Chondrocyte (in vitro differentiated cells): ENCODE measurements around the gene CEACAM6. TPM values are rescaled to one million over a fixed set of nuclear protein-coding genes. Genes with fewer than 3 reads are reported as not detected.

Experiments
- DNase-seq: peaks from one replicate; pipeline ENCODE4 v3.0.0; 2021; ENCODE audit warnings: mixed read lengths, low spot score
- H3K27ac Mint-ChIP-seq: one replicate; pipeline ENCODE4 v1.8.0; 2021; ENCODE audit warnings: mild to moderate bottlenecking, moderate library complexity, mixed read lengths; ENCODE audit not compliant: unreplicated experiment
- H3K27me3 Mint-ChIP-seq: 2 replicates; pipeline ENCODE4 v1.8.0; 2021; ENCODE audit warnings: low read depth, mixed read lengths
- H3K36me3 Mint-ChIP-seq: 2 replicates; pipeline ENCODE4 v1.8.0; 2021; ENCODE audit warnings: low read depth, mixed read lengths
- H3K4me1 Mint-ChIP-seq: 2 replicates; pipeline ENCODE4 v1.8.0; 2021; ENCODE audit warnings: low read depth, mild to moderate bottlenecking, mixed read lengths
- H3K4me3 Mint-ChIP-seq: one replicate; pipeline ENCODE4 v1.8.0; 2021; ENCODE audit warnings: mild to moderate bottlenecking, moderate library complexity, mixed read lengths; ENCODE audit not compliant: unreplicated experiment
- H3K9me3 Mint-ChIP-seq: 2 replicates; pipeline ENCODE4 v1.8.0; 2021; ENCODE audit warnings: low read depth, mixed read lengths
- total RNA-seq: library from RNA; stranded (reverse); gene quantifications from 3 replicates; pipeline ENCODE4 v1.2.1, GENCODE V29; 2021
- TF ChIP-seq, protein P1 (sequence below): fragments of 200-600 bp; sonication (generic); IDR thresholded peaks from 2 replicates; pipeline ENCODE4 v1.5.0; 2021; ENCODE audit warnings: antibody characterized with exemption, mild to moderate bottlenecking, moderate library complexity

CEACAM6 gene
- total RNA-seq, 1 donor from 2014 or later: not detected

DNA sequence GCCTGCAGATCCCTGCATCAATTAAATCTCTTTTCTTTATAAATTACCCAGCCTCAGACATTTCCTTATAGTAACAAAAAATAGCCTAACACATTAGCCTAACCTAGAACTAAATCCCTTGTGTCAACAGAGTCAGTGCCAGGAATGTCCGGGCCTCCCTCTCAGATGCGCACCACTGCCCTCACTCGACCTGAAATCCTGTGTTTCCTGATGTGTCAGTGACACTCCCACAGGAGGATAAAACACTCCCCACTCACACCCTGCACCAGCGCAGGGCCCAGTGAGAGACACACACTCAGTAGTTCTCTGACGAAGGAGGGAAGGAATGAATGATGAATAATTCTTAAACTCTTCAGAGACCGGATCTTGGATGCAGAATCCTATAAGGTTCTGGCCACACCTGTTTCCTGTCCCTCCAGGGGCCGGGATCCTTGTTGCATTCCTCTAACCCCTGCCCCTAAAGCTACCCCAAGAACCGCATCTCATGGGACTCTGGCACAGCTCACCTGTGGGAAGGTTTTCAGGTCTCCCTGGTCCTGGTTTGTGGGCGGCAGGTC is 44.2 kb downstream of the CEACAM6 start:
- Mint-ChIP-seq H3K4me3 (no peak overlapping the region), H3K4me1 (no peaks in the 10 kb centered on the region), H3K27ac (no peak overlapping the region), H3K36me3 (no peaks in the 10 kb centered on the region), H3K27me3 (peaks cover 51% of the 10 kb centered on the region), H3K9me3 (no peaks in the 10 kb centered on the region)
- TF ChIP-seq, protein P1, sequence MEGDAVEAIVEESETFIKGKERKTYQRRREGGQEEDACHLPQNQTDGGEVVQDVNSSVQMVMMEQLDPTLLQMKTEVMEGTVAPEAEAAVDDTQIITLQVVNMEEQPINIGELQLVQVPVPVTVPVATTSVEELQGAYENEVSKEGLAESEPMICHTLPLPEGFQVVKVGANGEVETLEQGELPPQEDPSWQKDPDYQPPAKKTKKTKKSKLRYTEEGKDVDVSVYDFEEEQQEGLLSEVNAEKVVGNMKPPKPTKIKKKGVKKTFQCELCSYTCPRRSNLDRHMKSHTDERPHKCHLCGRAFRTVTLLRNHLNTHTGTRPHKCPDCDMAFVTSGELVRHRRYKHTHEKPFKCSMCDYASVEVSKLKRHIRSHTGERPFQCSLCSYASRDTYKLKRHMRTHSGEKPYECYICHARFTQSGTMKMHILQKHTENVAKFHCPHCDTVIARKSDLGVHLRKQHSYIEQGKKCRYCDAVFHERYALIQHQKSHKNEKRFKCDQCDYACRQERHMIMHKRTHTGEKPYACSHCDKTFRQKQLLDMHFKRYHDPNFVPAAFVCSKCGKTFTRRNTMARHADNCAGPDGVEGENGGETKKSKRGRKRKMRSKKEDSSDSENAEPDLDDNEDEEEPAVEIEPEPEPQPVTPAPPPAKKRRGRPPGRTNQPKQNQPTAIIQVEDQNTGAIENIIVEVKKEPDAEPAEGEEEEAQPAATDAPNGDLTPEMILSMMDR: no peak
- peak; percentile 38 for DNase-seq

DNA sequence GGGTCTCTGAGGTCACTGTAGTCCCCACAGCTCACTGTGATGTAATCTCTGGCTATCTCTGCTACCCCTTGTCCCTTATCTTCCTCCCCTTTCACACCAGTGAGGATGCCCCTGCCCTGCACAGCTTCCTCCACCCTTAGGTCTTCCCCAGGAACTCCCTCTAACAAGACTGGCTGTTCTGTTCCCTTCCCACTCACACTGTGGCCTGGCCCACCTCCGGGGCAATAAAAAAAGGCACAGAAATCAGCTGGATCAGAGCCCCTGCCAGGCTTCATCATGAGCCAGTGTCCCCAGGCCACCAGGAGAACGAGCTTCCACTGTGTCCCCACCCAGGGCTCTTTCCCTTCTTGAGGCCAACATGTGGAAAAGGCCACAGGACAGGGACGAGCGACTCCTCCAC is 45.7 kb downstream of the CEACAM6 start:
- H3K27me3 Mint-ChIP-seq: peaks cover 52% of the 10 kb centered on the region
- DNase-seq: no peak
- no peak overlapping the region for H3K4me3 Mint-ChIP-seq
- H3K36me3 Mint-ChIP-seq: no peaks in the 10 kb centered on the region
- H3K4me1 Mint-ChIP-seq: no peaks in the 10 kb centered on the region
- H3K9me3 Mint-ChIP-seq: no peaks in the 10 kb centered on the region
- no peak overlapping the region for H3K27ac Mint-ChIP-seq
- TF ChIP-seq, protein P1: no peak

DNA sequence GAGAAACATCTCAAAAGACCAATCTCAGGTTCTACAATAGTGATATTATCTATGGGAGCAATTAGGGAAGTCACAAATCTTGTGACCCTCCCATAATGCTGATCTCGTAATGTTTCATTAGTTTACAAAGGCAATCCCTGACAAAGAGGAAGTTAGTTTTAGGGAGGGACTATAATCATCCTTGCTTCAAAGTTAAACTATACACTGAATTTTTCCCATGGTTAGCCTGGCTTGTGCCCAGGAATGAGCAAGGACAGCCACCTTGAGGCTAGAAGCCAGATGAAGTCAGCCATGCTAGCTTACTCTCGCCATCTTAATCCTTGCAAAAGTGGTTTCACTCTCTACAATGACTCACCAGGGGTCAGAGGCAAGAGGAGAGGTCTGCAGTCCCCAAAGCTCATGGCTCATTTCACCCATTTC is 46.5 kb downstream of the CEACAM6 start:
- TF ChIP-seq, protein P1: no peak
- DNase-seq: no peak
- no peak overlapping the region for H3K4me3 Mint-ChIP-seq
- no peaks in the 10 kb centered on the region for H3K36me3 Mint-ChIP-seq
- no peak overlapping the region for H3K27ac Mint-ChIP-seq
- H3K4me1 Mint-ChIP-seq: no peaks in the 10 kb centered on the region
- H3K9me3 Mint-ChIP-seq: no peaks in the 10 kb centered on the region
- peaks cover 46% of the 10 kb centered on the region for H3K27me3 Mint-ChIP-seq

DNA sequence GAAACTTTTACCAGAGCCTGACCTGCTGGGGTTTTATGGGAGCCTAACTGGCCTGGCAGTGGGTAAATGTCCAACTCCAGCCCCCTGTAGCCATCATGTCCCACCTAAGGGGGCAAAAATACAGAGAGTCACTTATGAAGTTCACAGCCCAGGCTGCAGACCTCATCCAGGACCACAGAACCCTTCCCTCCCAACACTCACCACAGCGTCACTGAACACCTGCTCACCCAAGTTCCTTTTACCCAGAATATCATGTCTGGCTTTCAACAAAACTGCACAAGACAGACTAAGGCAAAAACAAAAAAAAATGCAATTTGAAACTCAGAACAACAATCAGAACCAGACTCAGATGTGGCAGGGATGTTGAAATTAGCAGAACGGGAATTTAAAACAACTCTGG is 47.4 kb downstream of the CEACAM6 start:
- Mint-ChIP-seq H3K27ac (no peak overlapping the region), H3K36me3 (no peaks in the 10 kb centered on the region), H3K4me1 (no peaks in the 10 kb centered on the region), H3K27me3 (peaks cover 40% of the 10 kb centered on the region), H3K9me3 (no peaks in the 10 kb centered on the region), H3K4me3 (no peak overlapping the region)
- TF ChIP-seq, protein P1: no peak
- DNase-seq: no peak

DNA sequence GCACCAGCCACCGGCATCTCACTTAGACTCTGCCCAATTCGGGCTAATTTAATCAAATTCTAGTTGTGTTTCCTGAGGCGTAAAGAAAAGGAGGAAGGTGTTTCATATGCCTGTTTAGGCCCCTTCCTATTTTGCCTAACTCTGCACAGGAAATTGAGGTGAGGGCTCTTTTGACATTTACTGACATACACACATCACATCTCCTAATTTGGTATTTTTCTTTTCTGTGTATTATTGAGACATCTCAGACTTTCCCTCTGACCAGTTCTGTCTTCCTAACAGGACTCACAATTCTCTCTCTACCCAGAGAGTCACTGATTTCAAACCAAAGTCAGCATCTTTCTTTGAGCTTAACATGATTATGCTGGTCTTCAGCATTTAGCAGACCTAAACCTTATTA is 49.0 kb downstream of the CEACAM6 start:
- H3K4me3 Mint-ChIP-seq: no peak overlapping the region
- no peaks in the 10 kb centered on the region for H3K36me3 Mint-ChIP-seq
- TF ChIP-seq, protein P1: no peak
- no peaks in the 10 kb centered on the region for H3K9me3 Mint-ChIP-seq
- peaks cover 42% of the 10 kb centered on the region for H3K27me3 Mint-ChIP-seq
- H3K27ac Mint-ChIP-seq: no peak overlapping the region
- DNase-seq: no peak
- no peaks in the 10 kb centered on the region for H3K4me1 Mint-ChIP-seq
